Muscle of leg (tissue), 11 donors: ENCODE data around the gene CFAP92. TPM values are rescaled to one million over a fixed set of nuclear protein-coding genes. Genes with fewer than 3 reads are reported as not detected.
A peak's percentile ranks its signal among the peaks of the same experiment; 100 is the strongest.

Source experiments
- DNase-seq: peaks from one replicate; pipeline ENCODE4 v3.0.0; 2013
- H3K27ac ChIP-seq: one replicate; pipeline ENCODE4 v1.5.1; 2013; ENCODE audit warnings: mild to moderate bottlenecking, low read length, control low read depth
- H3K27me3 ChIP-seq: one replicate; pipeline ENCODE4 v1.6.1; 2013; ENCODE audit warnings: low read length; ENCODE audit not compliant: control insufficient read depth, insufficient read depth
- H3K36me3 ChIP-seq: one replicate; pipeline ENCODE4 v1.6.1; 2013; ENCODE audit warnings: low read length; ENCODE audit not compliant: control insufficient read depth, insufficient read depth
- H3K4me1 ChIP-seq: one replicate; pipeline ENCODE4 v1.6.1; 2013; ENCODE audit warnings: low read length; ENCODE audit not compliant: control insufficient read depth, insufficient read depth
- H3K4me3 ChIP-seq: one replicate; pipeline ENCODE4 v1.5.1; 2013; ENCODE audit warnings: low read length, control low read depth
- H3K9me3 ChIP-seq: replicated peaks from 2 replicates; pipeline ENCODE4 v1.6.1; 2013; ENCODE audit warnings: low read depth, low read length; ENCODE audit not compliant: control insufficient read depth
- WGBS: methylation state at CpG from one replicate; pipeline ENCODE4 v1.1.5; 2013; ENCODE audit warnings: missing lambda C conversion rate; ENCODE audit not compliant: insufficient coverage; 5-methylcytosine and 5-hydroxymethylcytosine counted together
- polyA plus RNA-seq, 8 donors: library from polyadenylated mRNA; unstranded; fragments of 120-200 nt; gene quantifications; one replicate each; pipeline versions ENCODE4 v1.2.1 to v1.2.3, GENCODE V29; 2013; ENCODE audit warnings: inconsistent platforms in 1 of 8, low replicate concordance in 1 of 8; ENCODE audit not compliant: insufficient read length in 8 of 8, insufficient read depth in 1 of 8
- total RNA-seq: library from RNA; stranded (reverse); fragments of 120-200 nt; gene quantifications from one replicate; pipeline ENCODE4 v1.2.4, GENCODE V29; 2013

The CFAP92 gene
- total and polyA plus RNA-seq, 9 donors, result 0.27 to 1.1 (median 0.57) TPM

GRCh38 chr3:129035360-129036221, 41.7 kb upstream of the CFAP92 start:
- peaks cover 9% of the 10 kb centered on the region for H3K4me1 ChIP-seq
- no peak overlapping the region for H3K4me3 ChIP-seq
- 76% methylated on average over 4 of the region's 11 CpGs for WGBS
- peaks cover 3% of the 10 kb centered on the region for H3K27me3 ChIP-seq
- H3K36me3 ChIP-seq, result no peaks in the 10 kb centered on the region
- no peak for DNase-seq
- no peaks in the 10 kb centered on the region for H3K9me3 ChIP-seq
- H3K27ac ChIP-seq, result no peak overlapping the region

- no peaks in the 10 kb centered on the region for H3K36me3 ChIP-seq
- H3K27ac ChIP-seq, result no peak overlapping the region
- H3K4me3 ChIP-seq, result no peak overlapping the region
- H3K4me1 ChIP-seq, result peaks cover 6% of the 10 kb centered on the region
- peaks cover 3% of the 10 kb centered on the region for H3K27me3 ChIP-seq
- 100% methylated on average over 1 of the region's 6 CpGs for WGBS
- DNase-seq, result no peak
- H3K9me3 ChIP-seq, result peaks cover 4% of the 10 kb centered on the region
These were observed 40.8 kb upstream of the CFAP92 start for GRCh38 chr3:129034642-129035041.

GRCh38 chr3:129033633-129034321, 39.9 kb upstream of the CFAP92 start:
- WGBS, result 88% methylated on average over 12 of the region's 12 CpGs
- DNase-seq, result no peak
- H3K4me3 ChIP-seq, result no peak overlapping the region
- no peak overlapping the region for H3K27ac ChIP-seq
- H3K9me3 ChIP-seq, result peaks cover 4% of the 10 kb centered on the region
- H3K27me3 ChIP-seq, result no peaks in the 10 kb centered on the region
- no peaks in the 10 kb centered on the region for H3K36me3 ChIP-seq
- H3K4me1 ChIP-seq, result peaks cover 5% of the 10 kb centered on the region

GRCh38 chr3:129033151-129033550, 39.3 kb upstream of the CFAP92 start:
- peaks cover 4% of the 10 kb centered on the region for H3K9me3 ChIP-seq
- no peaks in the 10 kb centered on the region for H3K27me3 ChIP-seq
- H3K4me3 ChIP-seq, result no peak overlapping the region
- no peaks in the 10 kb centered on the region for H3K36me3 ChIP-seq
- 57% methylated on average over 3 of the region's 7 CpGs for WGBS
- no peak overlapping the region for H3K27ac ChIP-seq
- H3K4me1 ChIP-seq, result peaks cover 5% of the 10 kb centered on the region
- no peak for DNase-seq

GRCh38 chr3:129032716-129033115, 38.8 kb upstream of the CFAP92 start:
- H3K4me3 ChIP-seq, result no peak overlapping the region
- no peaks in the 10 kb centered on the region for H3K27me3 ChIP-seq
- H3K27ac ChIP-seq, result no peak overlapping the region
- WGBS, result 26% methylated on average over 12 of the region's 14 CpGs
- H3K9me3 ChIP-seq, result peaks cover 4% of the 10 kb centered on the region
- no peaks in the 10 kb centered on the region for H3K36me3 ChIP-seq
- DNase-seq, result no peak
- H3K4me1 ChIP-seq, result peaks cover 5% of the 10 kb centered on the region

GRCh38 chr3:129031476-129032215, 37.8 kb upstream of the CFAP92 start:
- H3K4me3 ChIP-seq, result no peak overlapping the region
- H3K27ac ChIP-seq, result no peak overlapping the region
- DNase-seq, result no peak
- WGBS, result 56% methylated on average over 2 of the region's 10 CpGs
- peaks cover 11% of the 10 kb centered on the region for H3K4me1 ChIP-seq
- no peaks in the 10 kb centered on the region for H3K36me3 ChIP-seq
- H3K9me3 ChIP-seq, result peaks cover 4% of the 10 kb centered on the region
- H3K27me3 ChIP-seq, result no peaks in the 10 kb centered on the region

GRCh38 chr3:129030611-129031010, 36.7 kb upstream of the CFAP92 start:
- no peaks in the 10 kb centered on the region for H3K27me3 ChIP-seq
- H3K27ac ChIP-seq, result no peak overlapping the region
- H3K36me3 ChIP-seq, result no peaks in the 10 kb centered on the region
- DNase-seq, result no peak
- H3K4me1 ChIP-seq, result peaks cover 22% of the 10 kb centered on the region
- peaks cover 4% of the 10 kb centered on the region for H3K9me3 ChIP-seq
- no peak overlapping the region for H3K4me3 ChIP-seq
- 85% methylated on average over 4 of the region's 4 CpGs for WGBS

- Histone ChIP-seq H3K9me3 (peaks cover 4% of the 10 kb centered on the region), H3K27ac (no peak overlapping the region), H3K4me3 (no peak overlapping the region), H3K4me1 (peaks cover 34% of the 10 kb centered on the region), H3K27me3 (no peaks in the 10 kb centered on the region), H3K36me3 (no peaks in the 10 kb centered on the region)
- DNase-seq, result no peak
- 80% methylated on average over 6 of the region's 13 CpGs for whole genome bisulfite sequencing
These were observed 35.0 kb upstream of the CFAP92 start for GRCh38 chr3:129028866-129029265.

- H3K27ac ChIP-seq, result no peak overlapping the region
- 70% methylated on average over 9 of the region's 15 CpGs for WGBS
- no peaks in the 10 kb centered on the region for H3K27me3 ChIP-seq
- H3K9me3 ChIP-seq, result peaks cover 4% of the 10 kb centered on the region
- peaks cover 40% of the 10 kb centered on the region for H3K4me1 ChIP-seq
- peak overlapping the region; percentile 40 for H3K4me3 ChIP-seq
- H3K36me3 ChIP-seq, result no peaks in the 10 kb centered on the region
- DNase-seq, result no peak
These were observed 33.6 kb upstream of the CFAP92 start for GRCh38 chr3:129027544-129027880.
